Mesothelial cell of epicardium (in vitro differentiated cells): Measurements from ENCODE around the gene FBLL1. TPM values are rescaled to one million over a fixed set of nuclear protein-coding genes. Genes with fewer than 3 reads are reported as not detected.

Source experiments
- microRNA-seq: library from miRNA; unstranded; fragments of <30 nt; microRNA quantifications from one replicate; pipeline ENCODE4 v1.2.0, GENCODE V29; 2021; ENCODE audit warnings: inconsistent platforms, mixed read lengths
- total RNA-seq: library from RNA; stranded (reverse); gene quantifications from 3 replicates; pipeline ENCODE4 v1.2.1, GENCODE V29; 2021

The FBLL1 gene
- total RNA-seq, 1 donor from 2014 or later = 0.80 TPM

Small RNAs within 50 kb of the gene (microRNA-seq; reads per million reads assigned to microRNA genes)
- not detected for gene MIR103A1
- gene MIR103B1 = not detected

Other genes starting within 250 kb of the FBLL1 start
- 29.9 to 35.1 TPM (median 32.8 TPM) in 3 replicates for gene WWC1, start 237.7 kb upstream of the FBLL1 start, total RNA-seq
- 93.9 to 104 TPM (median 98.2 TPM) in 3 replicates for gene RARS1, start 42.8 kb upstream of the FBLL1 start, total RNA-seq
- 88.3 to 94.5 TPM (median 90.7 TPM) in 3 replicates for gene PANK3, start 50.1 kb downstream of the FBLL1 start, total RNA-seq